Measurements from ENCODE around the gene PNKD. TPM values are rescaled to one million over a fixed set of nuclear protein-coding genes. Genes with fewer than 3 reads are reported as not detected.

The PNKD gene
- total and polyA plus RNA-seq, 2 experiments from 2014 or later, result 28.2 to 83.3 TPM

- no peak for TF ChIP-seq ZNF462 (CRISPR knock-in tag; IDR thresholded peaks at IDR 0.05)
- TF ChIP-seq ZNF331 (CRISPR knock-in tag; IDR thresholded peaks at IDR 0.05; ENCODE audit: low read depth), result no peak
- TF ChIP-seq ZNF114 (CRISPR knock-in tag; IDR thresholded peaks at IDR 0.05), result no peak
These were observed 19.5 kb downstream of the PNKD start (continued) for GRCh38 chr2:218289639-218290315.

GRCh38 chr2:218290316-218291261, 20.3 kb downstream of the PNKD start:
- no peak overlapping the region for H3K27ac ChIP-seq (ENCODE audit: low read depth)
- H4K20me1 ChIP-seq (replicated peaks; ENCODE audit: insufficient read depth), result no peaks in the 10 kb centered on the region
- no peak for DNase-seq (ENCODE audit: low spot score)
- peaks cover 5% of the 10 kb centered on the region; the same call in 1 of the 2 replicates for H3K27me3 ChIP-seq (ENCODE audit: insufficient read depth)
- peak overlapping the region; percentile 70; the same call in 2 of the 3 replicates for H3K4me3 Mint-ChIP-seq
- no peaks in the 10 kb centered on the region for H3K36me3 Mint-ChIP-seq (ENCODE audit: low read depth)
- no peak overlapping the region for H3K4me2 ChIP-seq
- H2AFZ ChIP-seq, result no peak overlapping the region
- no peaks in the 10 kb centered on the region for H3F3A ChIP-seq (replicated peaks; ENCODE audit: low read depth)
- no peak overlapping the region for H3K27ac Mint-ChIP-seq
- peaks cover 53% of the 10 kb centered on the region for H3K4me1 Mint-ChIP-seq
- H3K9me2 ChIP-seq (ENCODE audit: insufficient read depth), result no peaks in the 10 kb centered on the region
- no peaks in the 10 kb centered on the region for H3K79me2 ChIP-seq (replicated peaks; ENCODE audit: insufficient read depth)
- no peaks in the 10 kb centered on the region for H3K9me3 Mint-ChIP-seq
- no peak overlapping the region for H3K4me3 ChIP-seq
- H3K4me1 ChIP-seq (ENCODE audit: insufficient read depth), result peaks cover 32% of the 10 kb centered on the region
- no peaks in the 10 kb centered on the region for H3K36me3 ChIP-seq (ENCODE audit: insufficient read depth)
- no peak for ATAC-seq
- peaks cover 15% of the 10 kb centered on the region for H3K27me3 Mint-ChIP-seq (ENCODE audit: insufficient read depth, low read depth, poor library complexity)
- TF ChIP-seq REST (IDR thresholded peaks at IDR 0.05; ENCODE audit: unreplicated experiment), result no peak
- no peak for TF ChIP-seq EZH2phosphoT487 (IDR thresholded peaks at IDR 0.05; ENCODE audit: unreplicated experiment)
